GDM1 (cell line): ENCODE measurements around the gene FYCO1.

Source experiments
- DNase-seq: peaks from one replicate; lab custom pipeline; 2025; lab: John Stamatoyannopoulos, UW

Gene FYCO1

DNA sequence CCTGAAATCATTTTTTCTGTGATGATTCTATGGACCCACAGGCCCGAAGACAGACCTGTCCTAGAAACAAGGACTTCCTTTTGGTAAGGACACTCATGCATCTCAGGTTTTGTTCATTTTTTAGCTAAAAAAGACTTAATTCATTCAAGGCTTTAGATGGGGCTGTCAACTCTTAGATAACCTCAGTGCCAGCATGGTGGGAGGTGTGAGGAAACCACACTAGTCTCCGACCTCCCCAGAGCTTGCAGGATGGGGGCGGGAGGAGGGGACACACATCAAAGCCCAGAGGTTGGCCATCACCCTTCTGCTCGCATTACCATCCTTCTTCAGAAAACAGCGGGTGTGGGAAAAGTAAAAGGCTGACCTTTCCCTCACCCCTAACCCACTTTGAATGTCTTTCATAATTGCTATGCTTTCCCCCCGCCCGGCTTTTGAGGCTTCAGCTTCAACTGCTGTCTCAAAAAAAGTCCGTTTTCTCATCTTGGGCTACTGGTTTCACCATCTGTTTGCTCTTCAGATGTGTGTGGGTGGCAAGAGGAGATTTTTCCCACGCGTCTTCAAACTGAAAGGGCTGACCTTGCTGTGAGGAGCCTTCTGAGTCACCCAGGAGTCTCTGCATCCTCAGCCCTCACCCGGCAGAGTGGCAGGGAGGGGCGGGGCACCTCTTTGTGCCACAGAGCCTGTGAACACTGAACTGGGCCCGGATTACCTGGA, 79.9 kb downstream of the FYCO1 start:
- no peak for DNase-seq

DNA sequence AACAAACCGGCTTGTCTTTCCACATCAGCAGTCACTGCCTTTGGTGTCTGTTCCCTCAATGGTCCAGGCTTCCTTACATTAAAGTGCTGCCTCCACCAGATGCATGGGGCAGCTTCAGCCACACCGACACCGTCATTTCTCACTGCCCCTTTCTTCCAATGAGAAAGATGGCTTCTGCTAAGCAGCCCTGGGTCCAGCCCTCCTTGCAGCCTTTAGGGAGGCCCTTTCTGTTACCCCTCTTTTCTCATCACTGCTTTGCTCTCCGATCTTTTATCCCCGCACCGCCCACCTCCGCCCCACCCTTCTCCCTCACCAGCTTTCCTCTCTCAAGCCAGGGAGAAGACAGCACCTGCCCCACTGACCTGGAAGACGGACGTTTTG, 80.6 kb downstream of the FYCO1 start:
- DNase-seq: no peak

DNA sequence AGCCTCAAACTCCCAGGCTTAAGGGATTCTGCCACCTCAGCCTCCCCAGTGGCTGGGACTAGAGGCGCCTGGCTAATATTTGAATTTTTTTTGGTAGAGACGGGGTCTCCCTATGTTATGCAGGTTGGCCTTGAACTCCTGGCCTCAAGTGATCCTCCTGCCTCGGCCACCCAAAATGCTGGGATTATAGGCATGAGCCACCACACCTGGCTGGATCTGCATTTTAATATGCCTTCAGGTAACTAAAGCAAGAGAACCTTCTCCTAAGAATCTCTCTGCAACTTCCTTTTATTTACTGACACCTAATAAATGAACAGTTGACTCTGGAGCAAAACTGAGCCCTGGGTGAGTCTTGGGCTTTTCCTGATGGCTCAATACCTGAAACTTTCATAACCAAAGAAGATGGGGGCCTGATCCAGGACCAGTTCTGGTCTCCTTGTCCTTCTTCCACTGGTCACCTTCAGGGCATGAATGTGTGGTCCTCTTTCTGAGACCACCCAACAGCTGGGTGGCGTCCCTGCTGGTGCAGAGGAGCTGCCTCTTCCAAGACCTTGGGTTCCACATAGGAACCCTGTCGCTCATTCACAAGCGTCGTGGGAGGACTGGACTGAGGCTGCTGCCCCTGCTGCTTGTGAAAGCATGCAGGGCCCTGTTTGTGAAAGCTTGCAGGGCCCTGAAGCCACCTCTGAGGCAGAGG, 81.1 kb downstream of the FYCO1 start:
- DNase-seq: no peak

DNA sequence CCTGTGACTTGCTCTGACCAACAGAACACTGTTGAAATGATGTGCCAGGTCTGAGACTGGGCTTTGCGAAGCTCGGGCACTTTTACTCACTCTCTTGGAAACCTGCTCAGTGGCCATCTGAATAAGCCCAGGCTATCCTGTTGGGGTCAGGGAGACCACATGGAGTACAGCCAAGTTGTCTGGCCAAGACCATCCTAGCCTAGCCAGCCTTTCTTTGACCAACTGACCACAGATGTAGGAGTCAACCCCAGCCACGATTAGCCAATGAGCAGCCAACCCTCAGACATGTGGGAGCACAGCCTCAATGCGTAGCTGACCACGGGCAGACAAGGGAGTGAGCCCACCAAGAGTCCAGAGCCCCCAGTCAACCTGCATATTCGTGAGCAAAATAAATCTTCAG, 83.2 kb downstream of the FYCO1 start:
- DNase-seq: no peak

DNA sequence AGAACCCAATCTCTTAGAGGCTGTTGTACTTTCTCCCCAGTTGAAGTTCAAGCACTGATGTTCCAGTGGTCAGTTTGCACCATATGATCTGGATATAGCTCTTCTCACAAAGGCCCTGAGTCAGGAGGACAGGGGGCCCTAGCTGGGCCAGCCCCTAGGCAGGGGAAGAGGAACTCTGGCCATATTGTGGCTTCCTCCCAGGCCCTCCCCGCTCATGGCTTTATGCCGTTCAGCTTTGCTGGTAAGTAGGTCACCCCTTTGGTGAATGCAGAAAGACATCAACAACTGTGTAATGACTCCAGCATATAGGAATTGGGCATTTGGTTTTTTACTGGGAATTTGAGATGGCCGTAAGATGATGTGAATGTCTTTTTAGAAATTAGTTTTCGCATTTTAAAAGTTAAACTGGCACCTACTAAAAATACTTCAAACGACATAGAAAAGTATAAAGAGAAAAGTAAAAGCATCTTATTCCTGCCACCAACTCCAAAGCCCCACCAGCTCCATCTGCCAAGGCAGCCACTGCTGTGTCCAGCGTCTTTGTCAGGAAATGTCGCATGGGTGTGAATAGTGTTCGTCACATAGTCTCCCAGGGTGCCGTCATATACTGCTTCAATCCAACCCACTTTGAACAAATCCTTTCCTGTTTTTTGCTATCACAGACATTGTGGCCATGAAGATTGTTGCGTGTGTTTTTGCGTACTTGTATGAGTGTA, 84.0 kb downstream of the FYCO1 start:
- DNase-seq: no peak

DNA sequence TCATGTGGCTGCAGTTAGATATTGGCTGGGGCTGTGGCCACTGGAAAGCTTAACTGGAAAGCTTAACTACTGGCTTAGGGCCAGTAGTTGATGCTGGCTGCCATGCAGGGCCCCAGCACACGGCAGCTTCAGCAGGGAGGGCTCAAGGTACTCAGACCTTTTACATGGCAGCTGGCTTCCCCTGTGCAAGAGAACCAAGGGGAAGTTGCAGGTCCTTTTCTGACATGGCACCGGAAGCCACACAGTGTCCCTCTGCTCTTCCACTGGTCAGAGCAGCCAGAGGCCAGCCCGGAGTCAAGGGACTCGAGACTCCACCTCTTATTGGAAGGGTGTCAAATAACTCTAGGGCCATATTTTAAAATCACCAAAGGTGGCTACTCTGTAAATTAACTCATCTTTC, 84.7 kb downstream of the FYCO1 start:
- no peak for DNase-seq

DNA sequence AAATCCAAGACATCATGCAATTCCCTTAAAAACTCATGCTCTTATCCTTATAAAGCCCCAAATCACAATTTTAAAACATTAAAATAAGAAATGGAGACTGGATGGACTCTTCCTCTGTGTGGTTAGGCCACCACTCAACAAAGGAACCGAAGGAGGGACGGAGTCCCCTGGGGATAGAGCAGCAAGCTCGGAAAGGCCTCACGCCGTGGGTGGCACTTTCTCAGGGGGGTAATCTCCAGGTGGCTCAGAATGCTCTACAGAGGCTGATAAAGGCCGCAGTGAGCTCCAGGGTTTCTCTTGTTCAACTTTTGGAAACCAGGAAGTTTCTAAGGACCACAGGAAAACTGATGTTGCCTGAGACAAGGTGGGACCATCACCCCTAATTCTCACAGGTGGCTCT, 86.1 kb downstream of the FYCO1 start:
- DNase-seq: no peak

DNA sequence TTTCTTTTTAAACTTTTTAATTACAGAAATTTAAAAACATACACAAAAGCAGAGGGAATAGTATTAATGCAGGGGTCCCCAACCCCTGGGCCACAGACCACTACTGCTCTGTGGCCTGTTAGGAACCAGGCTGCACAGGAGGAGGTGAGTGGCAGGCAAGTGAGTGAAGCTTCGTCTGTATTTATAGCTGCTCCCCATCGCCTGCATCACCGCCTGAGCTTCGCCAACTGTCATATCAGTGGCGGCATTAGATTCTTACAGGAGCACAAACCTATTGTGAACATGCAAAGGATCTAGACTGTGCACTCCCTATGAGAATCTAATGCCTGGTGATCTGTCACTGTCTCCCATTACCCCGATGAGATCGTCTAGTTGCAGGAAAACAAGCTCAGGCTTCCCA, 86.9 kb downstream of the FYCO1 start:
- no peak for DNase-seq

DNA sequence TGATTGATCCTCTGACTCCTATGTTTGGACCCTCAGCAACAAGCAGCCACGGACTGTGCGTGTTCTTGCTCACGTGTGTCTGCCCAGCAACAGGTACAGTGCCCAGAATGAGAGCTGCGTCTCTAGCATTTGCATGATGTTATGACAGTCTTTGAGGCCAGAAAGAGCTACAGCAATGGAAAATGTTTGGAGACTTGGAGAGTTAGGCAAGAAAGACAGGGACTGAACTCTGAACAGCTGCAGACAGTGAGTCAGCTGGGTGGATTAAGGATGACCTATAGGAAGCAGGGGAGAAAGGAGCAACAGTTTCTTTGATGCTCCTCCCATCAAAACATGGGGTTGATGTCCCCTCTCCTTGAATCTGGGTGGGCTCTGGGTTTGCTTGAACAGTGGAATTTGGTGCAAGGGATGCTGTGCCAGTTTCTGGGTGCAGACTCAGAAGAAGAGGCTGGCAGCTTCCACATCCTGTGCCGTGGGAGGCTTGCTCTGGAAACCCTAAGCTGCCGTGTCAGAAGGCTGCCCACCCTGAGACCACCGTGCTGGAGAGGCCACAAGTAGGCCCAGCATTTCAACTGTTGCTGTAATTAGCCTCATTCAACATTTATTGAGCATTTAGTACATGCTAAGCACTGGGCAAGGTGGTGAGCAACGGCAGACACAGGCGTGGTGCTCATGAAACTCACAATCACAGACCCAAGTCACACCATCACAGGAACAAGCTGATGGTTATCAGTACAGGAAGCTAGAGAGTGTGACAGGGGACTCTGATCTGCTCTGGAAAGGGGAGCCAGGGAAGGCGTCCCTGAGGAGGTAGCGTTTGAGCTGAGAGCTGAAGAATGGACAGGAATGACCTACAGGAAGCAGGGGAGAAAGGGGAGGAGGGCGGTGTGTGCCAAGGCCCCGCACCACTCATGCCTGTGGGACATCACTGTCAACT, 87.6 kb downstream of the FYCO1 start:
- no peak for DNase-seq

DNA sequence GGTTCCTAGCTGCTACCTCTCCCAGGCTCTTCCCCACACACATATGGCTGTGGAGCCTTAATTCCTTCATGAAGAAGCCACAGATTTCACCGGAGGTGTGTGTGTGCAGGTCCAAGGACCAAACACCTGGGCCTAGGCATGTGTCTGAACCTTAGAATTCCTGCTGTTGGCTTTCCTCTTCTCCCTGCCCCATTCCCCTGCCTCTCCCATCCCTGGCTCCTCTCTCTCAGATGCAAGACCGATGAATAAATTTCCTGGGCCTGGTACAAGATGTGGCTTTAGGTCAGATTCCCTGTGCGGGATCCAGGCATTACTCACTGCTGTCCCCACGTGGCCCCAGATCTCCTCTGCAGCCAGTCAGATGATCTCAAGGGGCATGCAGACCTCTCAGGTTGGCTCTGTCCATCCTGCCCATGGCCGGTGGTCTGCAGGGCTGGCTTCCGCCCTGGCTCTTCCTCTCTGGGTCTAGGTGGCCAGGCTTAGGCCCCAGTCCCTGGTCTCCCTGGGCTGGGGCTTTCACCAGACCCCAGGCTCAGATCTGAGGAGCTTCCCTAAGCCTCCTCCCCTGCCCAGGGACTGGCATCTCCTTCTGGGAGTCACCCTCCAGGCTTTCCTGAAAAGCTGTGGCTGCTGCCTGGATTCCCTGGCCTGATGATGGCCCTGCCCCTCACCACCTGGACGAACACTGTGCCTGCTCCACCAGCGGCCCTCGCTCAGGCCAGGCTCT, 88.8 kb downstream of the FYCO1 start:
- DNase-seq: no peak

DNA sequence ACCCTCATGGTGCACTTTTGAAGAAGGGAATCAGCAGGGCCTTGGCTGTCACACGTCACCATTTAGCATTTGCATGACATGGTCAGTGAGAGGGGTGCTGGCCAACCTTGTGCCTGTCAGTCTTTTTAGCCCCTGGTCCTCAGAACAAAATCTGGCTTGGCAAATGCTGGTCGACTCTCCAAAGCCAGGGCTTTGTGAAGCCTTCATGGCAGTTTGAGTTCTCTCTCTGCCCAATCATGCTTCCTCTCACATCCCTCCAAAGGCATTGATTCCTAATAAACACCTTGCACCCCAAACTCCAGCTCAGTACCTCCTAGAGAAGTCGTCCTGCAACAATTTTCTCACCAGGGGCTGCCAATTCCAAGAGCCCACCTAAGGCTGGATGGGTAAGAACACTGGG, 89.9 kb downstream of the FYCO1 start:
- DNase-seq: no peak

DNA sequence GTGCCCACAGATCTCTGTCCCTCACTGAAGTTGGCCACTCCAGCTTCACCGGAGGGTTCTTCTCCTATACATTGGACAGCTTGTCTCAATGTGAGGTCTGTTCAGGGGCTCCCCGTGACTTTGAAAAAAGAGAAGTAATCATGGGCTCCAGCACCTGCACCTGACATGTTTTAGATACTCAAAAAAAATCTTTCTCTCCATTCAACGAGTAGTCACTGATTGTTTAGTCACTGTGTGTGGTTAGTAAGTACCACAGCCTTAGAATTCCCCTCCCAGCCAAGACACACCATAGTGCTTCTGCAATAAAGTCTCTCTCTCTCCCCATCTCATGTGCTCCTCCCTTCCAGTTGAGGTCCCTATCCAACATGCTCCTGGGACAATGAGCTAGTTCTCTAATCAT, 90.7 kb downstream of the FYCO1 start:
- DNase-seq: no peak

DNA sequence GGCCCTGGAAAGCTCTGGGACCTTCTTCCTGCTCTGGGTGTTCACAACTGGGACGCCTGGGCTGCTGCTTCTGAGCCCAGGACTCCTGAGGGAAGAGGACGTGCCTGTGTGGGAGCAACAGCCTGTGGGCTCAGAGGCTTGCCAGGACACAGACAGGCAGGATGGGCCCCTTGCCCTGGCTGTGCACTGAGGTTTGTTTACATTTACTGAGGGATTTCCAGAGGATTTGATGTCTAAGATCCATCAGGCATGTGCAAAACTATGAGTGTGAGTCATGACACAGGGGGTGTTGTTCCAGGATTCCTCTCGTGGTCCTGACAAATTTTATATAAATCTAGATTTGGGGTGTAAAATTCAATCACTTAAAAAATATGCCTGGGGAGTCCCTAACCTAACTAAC, 98.7 kb downstream of the FYCO1 start:
- DNase-seq: no peak

DNA sequence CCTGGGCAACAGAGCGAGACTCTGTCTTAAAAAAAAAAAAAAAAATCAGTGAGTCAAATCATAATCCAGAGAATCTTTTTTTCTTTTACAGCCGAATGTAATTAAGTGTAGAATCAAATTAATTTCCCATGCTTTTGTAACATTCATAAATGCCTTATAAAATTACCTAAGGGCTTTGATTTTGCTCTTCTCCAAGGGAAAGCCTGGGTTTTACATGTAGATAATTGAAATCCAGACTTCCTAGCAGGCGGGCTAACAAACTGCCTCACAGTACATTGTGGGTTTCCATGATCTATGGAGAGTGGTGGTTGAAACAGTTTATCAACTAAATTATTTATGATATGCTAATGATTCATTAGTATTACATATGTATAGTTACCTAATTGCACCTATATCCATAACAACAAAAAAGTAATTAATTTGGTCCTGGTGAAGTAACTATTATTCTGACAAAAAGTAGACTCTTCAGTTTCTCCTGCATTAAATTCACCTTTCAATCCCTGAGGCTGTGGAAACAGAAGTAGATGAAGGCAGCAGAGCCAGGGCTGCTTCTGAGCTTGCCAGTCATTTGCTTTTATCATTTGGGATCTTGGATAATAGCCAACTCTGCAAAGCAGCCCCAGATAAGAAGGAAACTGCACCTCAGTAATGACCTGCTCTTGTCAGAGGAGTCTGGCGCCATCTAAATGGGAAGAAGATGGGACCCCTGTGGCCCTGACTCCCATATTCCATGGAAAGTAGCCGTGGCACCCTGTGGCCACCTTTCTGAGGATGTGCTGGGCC, 99.7 kb downstream of the FYCO1 start:
- no peak for DNase-seq

DNA sequence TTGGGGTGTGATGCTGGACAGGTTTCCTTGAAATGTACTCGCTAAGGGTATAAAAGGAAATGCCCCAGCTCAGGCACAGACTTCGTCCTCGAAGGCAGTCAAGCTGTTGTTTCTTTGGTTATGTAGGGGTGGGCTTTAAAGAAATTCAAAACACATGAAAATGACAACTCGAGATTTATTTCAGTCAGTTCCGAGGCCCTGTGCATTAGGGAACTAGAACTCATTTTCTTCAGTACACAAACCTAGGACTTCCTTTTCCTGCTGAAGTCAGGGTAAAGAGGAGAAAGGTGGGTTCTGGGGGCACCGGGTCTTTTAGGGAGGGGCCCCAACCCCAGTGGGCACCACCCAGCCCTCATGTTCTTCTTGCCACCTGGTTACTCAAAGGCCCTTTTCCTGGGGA, 101.6 kb downstream of the FYCO1 start:
- no peak for DNase-seq

DNA sequence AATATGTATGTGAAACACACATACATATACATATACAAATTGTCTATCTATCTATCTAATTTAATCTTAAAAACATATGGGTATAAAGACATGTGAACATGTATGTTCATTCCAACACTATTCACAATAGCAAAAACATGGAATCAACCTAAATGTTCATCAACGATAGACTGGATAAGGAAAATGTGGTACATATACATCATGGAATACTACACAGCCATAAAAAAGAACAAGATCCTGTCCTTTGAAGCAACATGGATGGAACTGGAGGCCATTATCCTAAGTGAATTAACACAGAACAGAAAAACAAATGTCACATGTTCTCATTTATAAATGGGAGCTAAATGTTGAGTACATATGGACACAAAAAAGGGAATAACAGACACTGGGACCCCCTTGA, 103.5 kb downstream of the FYCO1 start:
- DNase-seq: no peak

DNA sequence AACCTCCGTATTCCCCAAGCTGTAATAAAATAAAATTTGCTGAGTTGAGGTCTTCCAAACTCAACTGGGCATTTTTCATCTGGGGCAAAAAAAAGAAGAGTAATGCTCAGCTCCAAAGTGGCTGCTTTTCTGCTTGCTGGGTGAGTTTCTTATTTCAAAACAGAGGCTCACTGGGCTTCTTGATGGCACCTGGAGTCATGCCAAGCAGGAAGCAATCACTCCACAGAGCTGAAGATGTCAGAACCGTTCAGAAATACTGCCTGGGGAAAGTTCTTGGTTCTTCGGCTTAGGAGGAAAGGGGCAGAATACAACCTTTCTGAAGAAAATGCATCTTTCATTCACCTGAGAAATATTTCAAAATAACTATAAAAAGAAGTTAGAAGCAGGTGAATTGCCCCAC, 105.2 kb downstream of the FYCO1 start:
- no peak for DNase-seq

DNA sequence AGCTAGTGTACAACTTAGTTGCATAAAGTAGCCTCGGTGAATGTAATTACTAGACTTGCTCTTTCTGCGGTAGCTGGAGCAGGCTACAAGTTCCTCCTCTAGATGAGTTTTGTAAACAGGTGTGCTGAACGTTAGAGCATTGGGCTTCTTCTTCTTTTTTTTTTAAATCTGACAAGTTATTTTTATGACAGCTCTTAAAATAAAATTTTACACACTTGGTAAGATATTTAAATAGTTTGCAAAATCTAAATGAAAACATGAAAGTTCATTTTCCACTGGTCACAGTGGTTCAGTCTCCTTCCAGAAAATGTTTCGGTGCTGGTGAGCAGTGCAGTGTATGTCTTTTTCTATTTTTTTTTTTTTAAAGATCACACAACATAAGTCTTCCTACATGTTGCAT, 106.3 kb downstream of the FYCO1 start:
- no peak for DNase-seq

DNA sequence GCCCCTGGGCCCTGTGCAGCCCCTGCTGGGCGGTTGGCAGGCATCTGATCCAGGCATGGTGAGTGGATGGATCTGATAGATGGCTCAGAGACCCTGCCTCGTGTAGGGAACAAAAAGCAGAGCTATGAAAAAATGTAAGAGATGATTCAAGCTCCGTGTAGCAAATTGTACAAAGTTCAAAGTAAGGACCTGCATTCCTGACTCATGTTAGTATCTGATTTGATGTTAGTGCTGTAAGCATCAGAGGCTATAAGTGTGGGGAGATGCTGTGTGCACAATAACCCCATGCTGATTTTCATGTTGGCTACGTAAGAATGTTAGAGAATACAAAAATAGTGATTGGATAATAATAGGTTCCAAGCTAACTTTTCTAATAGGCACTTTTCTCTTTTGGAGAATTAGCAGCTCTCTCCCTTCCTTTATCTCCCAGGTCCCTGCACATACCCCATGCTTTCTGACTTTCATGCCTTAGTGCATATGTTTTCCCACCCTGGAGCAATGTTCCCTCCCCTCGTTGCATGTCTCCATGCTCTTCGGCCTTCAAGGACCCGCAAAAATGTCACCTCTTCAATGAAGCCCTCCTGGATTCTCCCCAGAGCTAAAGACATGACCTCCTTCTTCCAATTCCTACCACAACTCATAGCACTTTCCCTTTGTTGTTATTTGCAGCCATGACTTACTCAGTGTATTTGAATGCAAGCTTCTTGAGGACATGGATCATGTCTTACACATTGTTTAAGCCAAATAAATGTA, 107.7 kb downstream of the FYCO1 start:
- no peak for DNase-seq

DNA sequence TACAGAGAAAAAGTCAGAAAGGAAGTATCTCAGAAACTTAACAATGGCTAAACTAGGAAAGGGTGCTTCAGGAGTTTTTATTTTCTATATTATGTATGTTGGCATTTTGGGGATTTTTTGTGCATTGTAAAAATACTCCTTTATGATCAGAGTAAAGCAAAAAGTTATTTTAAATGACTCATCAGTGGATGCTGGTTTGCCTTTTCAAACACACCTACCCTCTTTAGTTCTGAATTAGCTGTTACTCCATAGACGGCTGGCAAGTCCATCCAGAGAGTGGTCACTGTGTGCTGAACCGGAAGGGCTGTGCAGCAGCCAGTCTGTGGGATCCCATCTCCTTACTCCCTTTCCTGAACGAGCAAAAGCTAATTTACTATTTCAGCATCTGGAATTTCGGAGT, 108.3 kb downstream of the FYCO1 start:
- DNase-seq: no peak
